ENCODE results near the gene ARAP3. TPM values are rescaled to one million over a fixed set of nuclear protein-coding genes. Genes with fewer than 3 reads are reported as not detected.

The ARAP3 gene
- total and polyA plus RNA-seq, 9 of the 15 experiments (the other 6 are each of a cell fraction or from before 2014, with no cell fraction given) = 0.83 to 25.7 (median 6.4) TPM

DNA sequence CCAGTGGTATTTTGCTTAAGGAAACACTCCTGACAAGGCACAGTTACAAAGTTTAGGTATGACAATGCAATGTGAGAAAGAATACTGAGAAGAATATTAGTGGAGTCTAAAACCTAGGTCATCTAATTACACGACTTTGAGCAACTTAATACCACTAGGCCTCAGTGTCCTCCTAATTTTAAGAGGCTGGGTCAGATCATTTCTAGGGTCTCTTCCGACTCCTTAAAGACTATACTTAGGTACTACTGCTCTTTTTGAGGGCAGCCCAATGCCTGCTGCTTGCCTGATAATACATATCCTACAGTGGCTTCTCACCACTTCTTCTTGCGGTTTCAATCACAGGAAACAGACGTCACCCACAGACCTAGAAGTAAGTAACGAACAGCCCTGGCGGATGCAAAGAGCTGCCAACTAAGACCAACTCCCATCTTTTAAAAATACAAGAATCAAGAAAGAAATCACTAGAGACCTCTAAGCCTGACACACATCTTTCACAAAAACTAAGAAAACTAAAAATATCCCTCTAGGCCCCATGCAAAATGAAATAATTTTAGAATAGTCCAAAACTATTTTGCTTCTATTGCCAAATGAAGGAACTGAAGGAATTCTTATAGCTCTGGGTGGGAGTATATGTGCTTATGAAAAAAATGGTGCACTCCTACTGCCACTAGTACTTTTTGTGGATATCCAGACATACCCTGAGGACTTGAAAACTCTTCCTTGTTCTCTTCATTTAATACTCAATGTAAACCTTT lies 76.3 kb downstream of the ARAP3 start (continued):
- TF ChIP-seq, protein P1, sequence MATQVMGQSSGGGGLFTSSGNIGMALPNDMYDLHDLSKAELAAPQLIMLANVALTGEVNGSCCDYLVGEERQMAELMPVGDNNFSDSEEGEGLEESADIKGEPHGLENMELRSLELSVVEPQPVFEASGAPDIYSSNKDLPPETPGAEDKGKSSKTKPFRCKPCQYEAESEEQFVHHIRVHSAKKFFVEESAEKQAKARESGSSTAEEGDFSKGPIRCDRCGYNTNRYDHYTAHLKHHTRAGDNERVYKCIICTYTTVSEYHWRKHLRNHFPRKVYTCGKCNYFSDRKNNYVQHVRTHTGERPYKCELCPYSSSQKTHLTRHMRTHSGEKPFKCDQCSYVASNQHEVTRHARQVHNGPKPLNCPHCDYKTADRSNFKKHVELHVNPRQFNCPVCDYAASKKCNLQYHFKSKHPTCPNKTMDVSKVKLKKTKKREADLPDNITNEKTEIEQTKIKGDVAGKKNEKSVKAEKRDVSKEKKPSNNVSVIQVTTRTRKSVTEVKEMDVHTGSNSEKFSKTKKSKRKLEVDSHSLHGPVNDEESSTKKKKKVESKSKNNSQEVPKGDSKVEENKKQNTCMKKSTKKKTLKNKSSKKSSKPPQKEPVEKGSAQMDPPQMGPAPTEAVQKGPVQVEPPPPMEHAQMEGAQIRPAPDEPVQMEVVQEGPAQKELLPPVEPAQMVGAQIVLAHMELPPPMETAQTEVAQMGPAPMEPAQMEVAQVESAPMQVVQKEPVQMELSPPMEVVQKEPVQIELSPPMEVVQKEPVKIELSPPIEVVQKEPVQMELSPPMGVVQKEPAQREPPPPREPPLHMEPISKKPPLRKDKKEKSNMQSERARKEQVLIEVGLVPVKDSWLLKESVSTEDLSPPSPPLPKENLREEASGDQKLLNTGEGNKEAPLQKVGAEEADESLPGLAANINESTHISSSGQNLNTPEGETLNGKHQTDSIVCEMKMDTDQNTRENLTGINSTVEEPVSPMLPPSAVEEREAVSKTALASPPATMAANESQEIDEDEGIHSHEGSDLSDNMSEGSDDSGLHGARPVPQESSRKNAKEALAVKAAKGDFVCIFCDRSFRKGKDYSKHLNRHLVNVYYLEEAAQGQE (IDR thresholded peaks at IDR 0.05; ENCODE audit: borderline replicate concordance) = no peak; the same call in 1 of the 2 replicates
- TF ChIP-seq, protein P1 (CRISPR knock-in tag; IDR thresholded peaks at IDR 0.05; ENCODE audit: low read depth) = no peak
- TF ChIP-seq NR2C2 (CRISPR knock-in tag; IDR thresholded peaks at IDR 0.05) = no peak
- TF ChIP-seq NR2C2 (tag; IDR thresholded peaks at IDR 0.05) = peak; percentile 30; the same call in 1 of the 2 replicates
- TF ChIP-seq CCNT2 (IDR thresholded peaks at IDR 0.05; ENCODE audit: borderline replicate concordance, extremely low read depth, insufficient read length, low read depth, low read length) = peak; percentile 84
- TF ChIP-seq HNRNPLL (IDR thresholded peaks at IDR 0.05; ENCODE audit: low read depth, low read length, poor library complexity, severe bottlenecking) = no peak
- peak; percentile 67; the same call in 1 of the 2 replicates for TF ChIP-seq PHB2 (IDR thresholded peaks at IDR 0.05; ENCODE audit: low read depth)
- TF ChIP-seq, protein P2, sequence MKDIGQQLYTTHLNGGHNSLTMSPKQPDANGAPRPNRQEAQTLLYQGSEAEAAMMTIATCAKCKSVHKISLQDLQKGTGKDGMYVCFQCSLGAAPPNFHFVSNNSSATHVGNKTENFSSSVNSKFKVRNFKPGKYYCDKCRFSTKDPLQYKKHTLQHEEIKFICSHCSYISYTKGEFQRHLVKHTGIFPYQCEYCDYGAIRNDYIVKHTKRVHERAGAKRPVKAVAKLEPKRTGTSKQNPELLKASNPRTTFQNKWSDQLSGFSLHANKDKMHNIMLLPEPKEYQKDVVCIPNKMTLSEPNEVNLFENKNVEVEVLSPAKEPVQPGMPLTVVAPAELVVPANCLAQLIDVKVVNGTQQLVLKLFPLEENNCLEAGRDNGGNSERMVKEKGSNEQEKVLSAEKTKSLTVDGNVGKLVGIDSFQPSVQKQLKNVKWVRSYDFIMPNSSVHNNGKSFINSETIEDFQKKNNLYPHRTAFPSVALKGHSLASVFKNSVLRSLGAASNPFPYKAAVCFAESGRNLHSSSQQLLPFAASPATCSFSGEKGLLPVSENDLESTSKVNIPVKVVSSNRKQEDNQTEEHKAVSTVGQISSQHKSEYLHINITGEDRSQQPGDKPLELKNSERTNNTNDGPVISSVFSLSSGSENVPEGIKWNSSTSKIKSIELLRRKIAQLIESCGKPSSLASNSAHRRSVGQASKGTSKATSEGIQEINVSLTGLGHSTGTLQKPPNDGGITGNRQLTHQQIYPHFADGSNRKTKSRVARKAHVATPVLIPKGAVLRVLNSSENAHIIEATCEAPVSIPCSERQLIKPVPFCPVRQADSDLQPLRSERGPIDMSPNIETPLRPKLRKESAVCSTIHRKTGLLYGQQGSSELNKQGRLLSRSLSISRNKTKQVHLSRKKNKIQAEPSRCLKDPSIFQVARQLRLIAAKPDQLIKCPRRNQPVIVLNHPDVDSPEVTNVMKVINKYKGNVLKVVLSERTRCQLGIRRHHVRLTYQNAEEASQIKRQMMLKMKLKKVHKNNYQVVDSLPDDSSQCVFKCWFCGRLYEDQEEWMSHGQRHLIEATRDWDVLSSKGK (CRISPR knock-in tag; IDR thresholded peaks at IDR 0.05) = no peak
- TF ChIP-seq RNF2 (IDR thresholded peaks at IDR 0.05) = peak; percentile 96
- no peak for TF ChIP-seq PRPF4 (IDR thresholded peaks at IDR 0.05; ENCODE audit: insufficient read depth, low read depth, low read length, poor library complexity, severe bottlenecking)
- TF ChIP-seq, protein P3, sequence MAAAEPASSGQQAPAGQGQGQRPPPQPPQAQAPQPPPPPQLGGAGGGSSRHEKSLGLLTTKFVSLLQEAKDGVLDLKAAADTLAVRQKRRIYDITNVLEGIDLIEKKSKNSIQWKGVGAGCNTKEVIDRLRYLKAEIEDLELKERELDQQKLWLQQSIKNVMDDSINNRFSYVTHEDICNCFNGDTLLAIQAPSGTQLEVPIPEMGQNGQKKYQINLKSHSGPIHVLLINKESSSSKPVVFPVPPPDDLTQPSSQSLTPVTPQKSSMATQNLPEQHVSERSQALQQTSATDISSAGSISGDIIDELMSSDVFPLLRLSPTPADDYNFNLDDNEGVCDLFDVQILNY (CRISPR knock-in tag; IDR thresholded peaks at IDR 0.05) = no peak
- TF ChIP-seq NFIX (CRISPR knock-in tag; IDR thresholded peaks at IDR 0.05; ENCODE audit: low read depth) = no peak
- TF ChIP-seq, protein P4, sequence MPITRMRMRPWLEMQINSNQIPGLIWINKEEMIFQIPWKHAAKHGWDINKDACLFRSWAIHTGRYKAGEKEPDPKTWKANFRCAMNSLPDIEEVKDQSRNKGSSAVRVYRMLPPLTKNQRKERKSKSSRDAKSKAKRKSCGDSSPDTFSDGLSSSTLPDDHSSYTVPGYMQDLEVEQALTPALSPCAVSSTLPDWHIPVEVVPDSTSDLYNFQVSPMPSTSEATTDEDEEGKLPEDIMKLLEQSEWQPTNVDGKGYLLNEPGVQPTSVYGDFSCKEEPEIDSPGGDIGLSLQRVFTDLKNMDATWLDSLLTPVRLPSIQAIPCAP (CRISPR knock-in tag; IDR thresholded peaks at IDR 0.05; ENCODE audit: borderline replicate concordance) = no peak
- no peak for TF ChIP-seq ZNF431 (CRISPR knock-in tag; IDR thresholded peaks at IDR 0.05)

Measured in K562 (cell line).